IMR-90 (cell line): ENCODE results near the gene SPTLC1. TPM values are rescaled to one million over a fixed set of nuclear protein-coding genes. Genes with fewer than 3 reads are reported as not detected.

Experiments used
- ATAC-seq: fragments of 200-7000 bp; cut with Tn5 transposase; 2 replicates; pipeline ENCODE4 v1.9.1; 2020; ENCODE audit warnings: low read depth, mild to moderate bottlenecking, moderate library complexity
- BruUV-seq: library from RNA; stranded (reverse); fragments of 400-500 nt; replicated peaks from 2 replicates; lab custom pipeline; 2021; lab: Mats Ljungman, UMichigan
- CTCF ChIA-PET: fragments of 300-600 bp; formaldehyde crosslinking; extraction: SDS; loops from one replicate; lab custom pipeline; 2021; ENCODE audit warnings: antibody characterized with exemption; lab: Yijun Ruan, JAX
- POLR2A ChIA-PET: fragments of 300-600 bp; sonication (Branson Sonifier 250); formaldehyde crosslinking; loops from one replicate; lab custom pipeline; 2022; ENCODE audit warnings: antibody characterized with exemption; ENCODE audit not compliant: unreplicated experiment; lab: Charles Lee
- DNase-seq: peaks from one replicate; pipeline ENCODE4 v3.0.0; 2013
- H2AFZ ChIP-seq: replicated peaks from 2 replicates; pipeline ENCODE3; 2013; ENCODE audit warnings: low read length, mild to moderate bottlenecking; ENCODE audit not compliant: poor library complexity
- H2AK5ac ChIP-seq: 2 replicates; pipeline ENCODE4 v1.6.1; 2013; ENCODE audit warnings: low read depth, low read length, inconsistent platforms
- H2AK9ac ChIP-seq: replicated peaks from 2 replicates; pipeline ENCODE3; 2013; ENCODE audit warnings: mild to moderate bottlenecking, low read depth, low read length, moderate library complexity; ENCODE audit not compliant: poor library complexity
- H2BK120ac ChIP-seq: 2 replicates; pipeline ENCODE4 v1.6.1; 2013; ENCODE audit warnings: low read depth, low read length, inconsistent platforms
- H2BK15ac ChIP-seq: 3 replicates; pipeline ENCODE4 v1.6.1; 2013; ENCODE audit warnings: low read depth, low read length, inconsistent platforms
- H2BK20ac ChIP-seq: 2 replicates; pipeline ENCODE4 v1.6.1; 2013; ENCODE audit warnings: low read depth, mild to moderate bottlenecking, inconsistent platforms, low read length, moderate library complexity
- H2BK5ac ChIP-seq: 2 replicates; pipeline ENCODE4 v1.6.1; 2013; ENCODE audit warnings: mild to moderate bottlenecking, low read depth, low read length, inconsistent platforms; ENCODE audit not compliant: poor library complexity, severe bottlenecking
- H3K14ac ChIP-seq: replicated peaks from 2 replicates; pipeline ENCODE4 v1.6.1; 2013; ENCODE audit warnings: low read depth, low read length, inconsistent platforms
- H3K18ac ChIP-seq: 2 replicates; pipeline ENCODE4 v1.6.1; 2013; ENCODE audit warnings: low read depth, low read length, control low read depth
- H3K23ac ChIP-seq: 2 replicates; pipeline ENCODE4 v1.6.1; 2013; ENCODE audit warnings: low read depth, low read length, inconsistent platforms
- H3K27ac ChIP-seq: 2 replicates; pipeline ENCODE4 v1.5.1; 2013; ENCODE audit warnings: mild to moderate bottlenecking, control low read depth, low read length; ENCODE audit not compliant: insufficient read depth
- H3K27me3 ChIP-seq: 2 replicates; pipeline ENCODE4 v1.6.1; 2013; ENCODE audit warnings: low read length; ENCODE audit not compliant: control insufficient read depth, insufficient read depth
- H3K36me3 ChIP-seq: 2 replicates; pipeline ENCODE4 v1.6.1; 2013; ENCODE audit warnings: low read length, mixed read lengths; ENCODE audit not compliant: control insufficient read depth, insufficient read depth
- H3K4ac ChIP-seq: 2 replicates; pipeline ENCODE4 v1.6.1; 2013; ENCODE audit warnings: low read depth, low read length, inconsistent platforms
- H3K4me1 ChIP-seq: 2 replicates; pipeline ENCODE4 v1.6.1; 2013; ENCODE audit warnings: low read length, mixed read lengths; ENCODE audit not compliant: control insufficient read depth, insufficient read depth
- H3K4me2 ChIP-seq: 2 replicates; pipeline ENCODE4 v1.6.1; 2013; ENCODE audit warnings: low read depth, mild to moderate bottlenecking, control low read depth, low read length, moderate library complexity
- H3K4me3 ChIP-seq: 2 replicates; pipeline ENCODE4 v1.5.1; 2013; ENCODE audit warnings: low read depth, mild to moderate bottlenecking, control low read depth, low read length, moderate library complexity; ENCODE audit not compliant: insufficient read depth
- H3K56ac ChIP-seq: 2 replicates; pipeline ENCODE4 v1.6.1; 2013; ENCODE audit warnings: low read length, inconsistent platforms; ENCODE audit not compliant: insufficient read depth; ENCODE audit errors: extremely low read depth
- H3K79me1 ChIP-seq, 2 experiments: 2 replicates each; pipeline ENCODE4 v1.6.1; 2013; ENCODE audit warnings: low read length in 2 of 2, inconsistent platforms in 1 of 2, low read depth in 1 of 2
- H3K9ac ChIP-seq: 2 replicates; pipeline ENCODE4 v1.6.1; 2013; ENCODE audit warnings: low read depth, low read length, control low read depth
- H3K9me1 ChIP-seq: 2 replicates; pipeline ENCODE4 v1.6.1; 2013; ENCODE audit warnings: low read length, inconsistent platforms; ENCODE audit not compliant: insufficient read depth
- H3K9me3 ChIP-seq: 2 replicates; pipeline ENCODE4 v1.6.1; 2013; ENCODE audit warnings: low read length; ENCODE audit not compliant: control insufficient read depth, insufficient read depth
- H4K20me1 ChIP-seq: 2 replicates; pipeline ENCODE4 v1.6.1; 2013; ENCODE audit warnings: low read length, inconsistent platforms; ENCODE audit not compliant: insufficient read depth
- H4K5ac ChIP-seq: 2 replicates; pipeline ENCODE4 v1.6.1; 2013; ENCODE audit warnings: mild to moderate bottlenecking, low read depth, low read length, control low read depth
- H4K8ac ChIP-seq, 2 experiments: 2 replicates each; pipeline ENCODE4 v1.6.1; 2013; ENCODE audit warnings: low read depth in 2 of 2, low read length in 2 of 2, control low read depth in 1 of 2, inconsistent platforms in 1 of 2
- H4K91ac ChIP-seq: 2 replicates; pipeline ENCODE4 v1.6.1; 2013; ENCODE audit warnings: low read depth, low read length, inconsistent platforms; ENCODE audit not compliant: insufficient read depth
- FOS ChIP-seq: fragments of 150-350 bp; IDR thresholded peaks from 2 replicates; pipeline ENCODE4 v1.6.1; 2016; ENCODE audit warnings: low read depth, low read length
- RCOR1 ChIP-seq: IDR thresholded peaks from 2 replicates; pipeline ENCODE4 v1.6.1; 2012; ENCODE audit warnings: mild to moderate bottlenecking, low read length, improper control_type of control experiment; ENCODE audit not compliant: insufficient replicate concordance
- WGBS, 2 experiments: methylation state at CpG; one replicate each; pipeline versions ENCODE4 v1.1.5 to v1.1.7; 2013; ENCODE audit warnings: missing lambda C conversion rate in 2 of 2; ENCODE audit not compliant: insufficient read length in 1 of 2; ENCODE audit errors: extremely low coverage in 2 of 2; 5-methylcytosine and 5-hydroxymethylcytosine counted together
- dilution Hi-C: fragments of 300-500 bp; cut with HindIII; formaldehyde crosslinking; loops from one replicate; pipeline ENCODE4 v1.14.3; 2018; ENCODE audit warnings: low sequenced_read_pairs; ENCODE audit not compliant: unreplicated experiment
- in situ Hi-C: fragments of 300-500 bp; cut with MboI; formaldehyde crosslinking; loops from 3 replicates; pipeline ENCODE4 v1.14.3; 2019; ENCODE audit warnings: low sequenced_read_pairs, inconsistent platforms, mixed read lengths
- intact Hi-C: fragments of 100-400 bp; cut with micrococcal nuclease; formaldehyde crosslinking; loops from 2 replicates; pipeline ENCODE4 v1.10.0; 2022
- polyA plus RNA-seq, 3 experiments: library from polyadenylated mRNA; depleted of rRNA; stranded (reverse); fragments of >200 nt; gene quantifications; 2 replicates each; pipeline ENCODE4 v1.2.3, GENCODE V29; 2012; ENCODE audit warnings: low replicate concordance in 1 of 3
- total RNA-seq: library from RNA; depleted of rRNA; stranded (reverse); fragments of >200 nt; gene quantifications from 2 replicates; pipeline ENCODE4 v1.2.3, GENCODE V29; 2012

Gene SPTLC1
- total and polyA plus RNA-seq, 2 of the 4 experiments (the other 2 are of a cell fraction) = 65.7 to 92.7 TPM

GRCh38 chr9:92048924-92049625, 66.1 kb downstream of the SPTLC1 start:
- dilution Hi-C loops = no loop called here
- peak; percentile 65 for DNase-seq
- H3K4me1 ChIP-seq = peaks cover 10% of the 10 kb centered on the region
- H3K27ac ChIP-seq = peak overlapping the region; percentile 2; the same call in 1 of the 2 replicates
- in situ Hi-C loops = no loop called here
- H3K4me2 ChIP-seq = no peak overlapping the region
- no peak overlapping the region for H2BK20ac ChIP-seq
- no peak overlapping the region for H2AK9ac ChIP-seq
- H3K79me1 ChIP-seq = peaks cover 10 to 24% of the 10 kb centered on the region in 2 experiments; a peak in 3 of 4 replicates
- H3K23ac ChIP-seq = no peak overlapping the region
- H4K91ac ChIP-seq = no peak overlapping the region
- no peaks in the 10 kb centered on the region for H3K27me3 ChIP-seq
- H2AFZ ChIP-seq = no peak overlapping the region
- H2BK120ac ChIP-seq = no peak overlapping the region
- no peaks in the 10 kb centered on the region for H3K9me3 ChIP-seq
- ChIA-PET POLR2A (no interaction called here), CTCF (no interaction called here)
- ATAC-seq = no peak; the same call in 1 of the 2 replicates
- no peak for TF ChIP-seq RCOR1
- no peak for TF ChIP-seq FOS
- no peak overlapping the region for H3K56ac ChIP-seq
- H3K18ac ChIP-seq = no peak overlapping the region
- H3K9me1 ChIP-seq = no peaks in the 10 kb centered on the region; the same call in 1 of the 2 replicates
- no peak overlapping the region for H2AK5ac ChIP-seq
- H3K4ac ChIP-seq = no peak overlapping the region
- no peak overlapping the region for H3K14ac ChIP-seq
- H4K20me1 ChIP-seq = no peaks in the 10 kb centered on the region
- H2BK5ac ChIP-seq = no peak overlapping the region
- no peak overlapping the region for H3K4me3 ChIP-seq
- peaks cover 21% of the 10 kb centered on the region for H3K36me3 ChIP-seq
- no peak overlapping the region for H4K8ac ChIP-seq
- H2BK15ac ChIP-seq = no peak overlapping the region
- no TSS peak for BruUV-seq
- no CpG with 5 or more reads among the region's 12 CpGs for WGBS, 2 experiments
- H4K5ac ChIP-seq = no peak overlapping the region
- no peak overlapping the region for H3K9ac ChIP-seq
- intact Hi-C loops = loop anchor here (5.0 kb wide), 1 partner anchor 48 kb away; no protein-coding TSS in a partner anchor
